Measurements from ENCODE around the gene RGS8.

Gene RGS8

DNA sequence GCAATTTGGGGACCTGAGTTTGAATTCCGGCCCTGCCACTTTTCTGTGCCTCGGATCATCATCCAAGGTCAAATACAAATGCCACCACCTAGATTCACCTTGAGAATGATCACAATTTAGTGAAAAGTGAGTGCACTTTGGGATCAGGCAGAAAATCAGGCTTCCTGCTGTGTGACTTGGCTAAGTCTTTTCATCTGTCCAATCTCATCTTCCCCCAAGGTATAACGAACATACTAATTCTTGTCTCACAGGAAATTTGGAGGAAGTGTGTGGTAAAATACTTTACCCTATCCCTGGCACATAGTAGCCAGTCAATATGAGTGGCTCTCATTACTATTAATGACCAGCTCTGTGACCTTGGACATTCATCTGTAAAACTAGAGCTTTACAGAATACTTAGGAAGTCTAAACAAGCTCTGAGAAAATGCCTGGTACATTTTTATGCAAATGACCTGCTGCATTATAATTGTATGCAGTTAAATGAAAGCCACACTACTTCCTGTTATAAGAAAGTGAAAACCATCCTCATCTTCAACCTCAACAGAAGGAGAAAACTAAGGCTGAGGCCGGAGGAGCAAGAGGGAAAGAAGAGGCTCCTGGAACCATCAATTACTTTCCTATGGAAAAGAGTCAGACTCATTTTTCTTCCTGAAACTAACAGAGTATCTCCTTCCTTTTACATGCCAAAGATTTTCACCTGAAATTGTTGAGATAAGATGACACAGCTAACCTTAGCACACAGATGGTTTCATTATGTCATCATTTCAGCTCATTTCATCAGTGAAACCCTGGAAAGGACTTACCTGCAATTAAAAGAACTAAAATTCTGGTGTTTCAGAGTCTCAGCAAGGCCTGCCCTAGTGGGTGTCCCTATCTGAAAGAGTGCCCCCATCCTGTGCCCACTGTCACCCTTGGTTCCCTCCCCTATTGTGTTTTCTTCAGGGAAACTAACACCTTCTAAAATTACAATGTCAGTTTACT, 32.6 kb upstream of the RGS8 start:
- Histone ChIP-seq H3K4me3 (ENCODE audit: low read length) (no peak overlapping the region), H3K27ac (ENCODE audit: low read length) (no peak overlapping the region), H3K9me3 (ENCODE audit: control insufficient read depth, low read depth, low read length) (no peaks in the 10 kb centered on the region), H3K4me1 (ENCODE audit: control insufficient read depth, low read depth, low read length) (peaks cover 7% of the 10 kb centered on the region), H3K36me3 (ENCODE audit: control insufficient read depth, low read depth, low read length) (no peaks in the 10 kb centered on the region), H3K9ac (ENCODE audit: low read length) (no peak overlapping the region), H3K27me3 (ENCODE audit: control insufficient read depth, insufficient read depth, low read length) (no peaks in the 10 kb centered on the region)

DNA sequence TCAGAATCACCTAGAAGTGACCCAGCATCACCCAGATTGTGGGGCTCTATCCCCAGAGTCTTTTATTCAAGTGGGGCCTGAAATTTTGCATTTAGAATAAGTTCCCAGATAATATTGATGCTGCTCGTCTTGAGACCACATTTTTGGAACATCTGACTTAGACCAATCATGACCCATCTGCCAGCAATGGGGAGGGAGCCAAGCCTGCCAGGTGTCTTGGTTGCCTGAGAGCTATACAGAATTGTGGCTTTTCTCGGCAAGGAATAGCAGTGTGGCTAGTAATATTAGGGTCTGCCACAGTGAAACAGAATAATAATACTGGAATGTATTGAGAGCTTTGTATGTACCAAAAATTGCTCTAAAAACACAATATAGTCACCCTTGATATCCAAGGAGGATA, 31.1 kb upstream of the RGS8 start:
- Histone ChIP-seq H3K27me3 (ENCODE audit: control insufficient read depth, insufficient read depth, low read length) (no peaks in the 10 kb centered on the region), H3K4me1 (ENCODE audit: control insufficient read depth, low read depth, low read length) (peaks cover 7% of the 10 kb centered on the region), H3K27ac (ENCODE audit: low read length) (no peak overlapping the region), H3K9me3 (ENCODE audit: control insufficient read depth, low read depth, low read length) (no peaks in the 10 kb centered on the region), H3K9ac (ENCODE audit: low read length) (no peak overlapping the region), H3K4me3 (ENCODE audit: low read length) (no peak overlapping the region), H3K36me3 (ENCODE audit: control insufficient read depth, low read depth, low read length) (no peaks in the 10 kb centered on the region)

DNA sequence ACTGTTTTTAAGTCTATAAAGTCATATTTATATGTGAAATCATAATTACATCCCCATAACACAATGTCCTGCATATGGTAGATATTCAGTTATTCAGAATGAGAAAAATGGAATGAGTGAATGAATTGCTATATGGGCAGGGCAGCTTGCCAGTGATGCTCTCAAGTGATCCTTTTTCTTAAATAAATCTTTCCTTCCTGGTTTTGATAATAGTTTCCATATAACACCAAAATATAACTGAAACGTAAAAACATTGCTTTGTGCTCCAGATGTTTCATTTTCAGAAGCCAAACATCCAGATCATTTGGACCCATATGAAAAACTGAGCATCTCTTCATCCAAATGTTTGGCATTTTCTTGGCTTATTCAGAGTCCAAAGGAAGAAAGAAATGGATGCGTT, 30.2 kb upstream of the RGS8 start:
- H3K36me3 ChIP-seq (ENCODE audit: control insufficient read depth, low read depth, low read length) = no peaks in the 10 kb centered on the region
- no peak overlapping the region for H3K9ac ChIP-seq (ENCODE audit: low read length)
- no peak overlapping the region for H3K4me3 ChIP-seq (ENCODE audit: low read length)
- no peak overlapping the region for H3K27ac ChIP-seq (ENCODE audit: low read length)
- no peaks in the 10 kb centered on the region for H3K9me3 ChIP-seq (ENCODE audit: control insufficient read depth, low read depth, low read length)
- H3K27me3 ChIP-seq (ENCODE audit: control insufficient read depth, insufficient read depth, low read length) = no peaks in the 10 kb centered on the region
- peaks cover 7% of the 10 kb centered on the region for H3K4me1 ChIP-seq (ENCODE audit: control insufficient read depth, low read depth, low read length)

DNA sequence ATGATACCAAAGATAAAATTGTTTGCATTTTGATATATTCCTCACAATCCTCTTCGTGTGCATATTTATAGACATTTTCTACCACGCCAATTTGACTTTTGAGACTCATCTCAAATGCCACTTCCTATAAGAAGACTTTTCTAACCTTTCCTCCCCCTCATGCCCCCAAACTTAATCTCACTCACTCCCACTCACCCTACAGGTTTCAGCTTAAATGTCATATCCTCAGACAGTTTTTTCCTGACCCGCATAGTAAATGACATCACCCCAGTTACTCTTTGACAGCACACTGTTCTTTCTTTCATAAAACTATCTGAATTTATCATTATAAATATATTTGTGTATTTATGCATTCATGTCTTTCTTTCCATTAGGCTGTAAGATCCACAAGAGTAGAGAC, 29.6 kb upstream of the RGS8 start:
- H3K9me3 ChIP-seq (ENCODE audit: control insufficient read depth, low read depth, low read length) = no peaks in the 10 kb centered on the region
- no peak overlapping the region for H3K4me3 ChIP-seq (ENCODE audit: low read length)
- no peak overlapping the region for H3K9ac ChIP-seq (ENCODE audit: low read length)
- H3K4me1 ChIP-seq (ENCODE audit: control insufficient read depth, low read depth, low read length) = peaks cover 7% of the 10 kb centered on the region
- H3K36me3 ChIP-seq (ENCODE audit: control insufficient read depth, low read depth, low read length) = no peaks in the 10 kb centered on the region
- H3K27ac ChIP-seq (ENCODE audit: low read length) = no peak overlapping the region
- H3K27me3 ChIP-seq (ENCODE audit: control insufficient read depth, insufficient read depth, low read length) = no peaks in the 10 kb centered on the region

DNA sequence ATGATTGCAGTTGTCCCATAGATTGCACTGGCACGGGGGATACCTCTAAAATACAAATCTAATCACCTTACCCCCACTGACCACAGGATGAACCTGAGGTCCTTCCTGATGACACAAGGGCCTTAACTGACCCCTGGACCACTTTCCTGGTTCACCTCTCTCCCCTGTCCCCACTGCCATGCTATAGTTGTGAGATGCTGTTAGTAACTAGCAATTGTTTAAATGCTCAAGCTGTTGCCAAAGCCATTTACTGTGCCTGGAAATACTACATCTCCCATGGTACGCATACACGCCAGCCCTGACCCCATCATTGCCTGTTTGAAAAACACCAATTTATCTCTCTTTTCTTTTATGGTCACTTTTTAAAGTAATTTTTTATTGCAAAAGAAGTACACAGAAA, 29.1 kb upstream of the RGS8 start:
- H3K27me3 ChIP-seq (ENCODE audit: control insufficient read depth, insufficient read depth, low read length) = no peaks in the 10 kb centered on the region
- H3K36me3 ChIP-seq (ENCODE audit: control insufficient read depth, low read depth, low read length) = no peaks in the 10 kb centered on the region
- H3K27ac ChIP-seq (ENCODE audit: low read length) = no peak overlapping the region
- no peaks in the 10 kb centered on the region for H3K9me3 ChIP-seq (ENCODE audit: control insufficient read depth, low read depth, low read length)
- H3K4me3 ChIP-seq (ENCODE audit: low read length) = no peak overlapping the region
- no peak overlapping the region for H3K9ac ChIP-seq (ENCODE audit: low read length)
- peaks cover 7% of the 10 kb centered on the region for H3K4me1 ChIP-seq (ENCODE audit: control insufficient read depth, low read depth, low read length)

DNA sequence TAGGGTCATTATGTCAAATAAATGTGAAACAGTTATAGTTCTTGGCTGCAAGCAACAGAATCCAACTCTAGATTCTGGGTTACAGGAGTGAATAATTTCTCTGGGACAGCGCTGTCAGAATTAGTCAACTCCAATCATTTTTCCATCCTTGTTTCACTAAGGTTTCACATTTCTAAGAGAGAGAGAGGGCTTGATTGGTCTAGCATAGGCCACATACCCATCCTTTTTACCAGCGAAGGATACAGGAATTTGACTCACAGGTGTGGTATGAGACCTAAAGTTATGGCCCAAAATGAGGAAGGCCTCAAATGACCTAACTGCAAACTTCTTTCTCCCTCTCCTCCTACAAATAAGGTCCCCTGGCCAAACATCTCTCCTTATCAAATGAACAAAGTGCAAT, 25.5 kb upstream of the RGS8 start:
- H3K27ac ChIP-seq (ENCODE audit: low read length) = no peak overlapping the region
- no peak overlapping the region for H3K4me3 ChIP-seq (ENCODE audit: low read length)
- H3K4me1 ChIP-seq (ENCODE audit: control insufficient read depth, low read depth, low read length) = no peaks in the 10 kb centered on the region
- no peaks in the 10 kb centered on the region for H3K27me3 ChIP-seq (ENCODE audit: control insufficient read depth, insufficient read depth, low read length)
- no peak overlapping the region for H3K9ac ChIP-seq (ENCODE audit: low read length)
- no peaks in the 10 kb centered on the region for H3K9me3 ChIP-seq (ENCODE audit: control insufficient read depth, low read depth, low read length)
- H3K36me3 ChIP-seq (ENCODE audit: control insufficient read depth, low read depth, low read length) = no peaks in the 10 kb centered on the region

DNA sequence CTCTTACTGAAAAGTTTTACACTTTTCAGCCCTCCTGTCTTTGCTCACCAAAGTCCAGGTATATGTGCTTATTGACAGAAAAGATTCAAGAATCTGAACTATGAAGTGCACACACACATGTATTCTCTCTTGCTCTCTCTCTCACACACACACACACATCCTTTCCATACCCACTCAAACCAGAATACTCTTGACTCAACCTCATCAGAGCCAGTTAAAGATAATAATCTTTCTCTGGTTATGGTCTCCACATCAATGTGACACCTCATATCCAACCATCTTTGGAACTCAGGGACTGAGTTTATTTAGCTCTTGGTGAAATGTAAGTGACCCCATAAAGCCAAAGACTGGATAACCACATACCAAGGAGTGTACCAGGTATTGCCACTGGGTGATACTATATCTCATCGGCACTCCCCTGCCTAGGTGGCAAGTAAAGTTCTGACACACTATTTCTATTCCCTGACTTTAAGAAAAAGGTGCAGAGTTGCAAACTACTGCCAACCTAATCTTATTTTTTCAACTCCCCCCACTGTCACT, 24.9 kb upstream of the RGS8 start:
- Histone ChIP-seq H3K4me3 (ENCODE audit: low read length) (no peak overlapping the region), H3K36me3 (ENCODE audit: control insufficient read depth, low read depth, low read length) (no peaks in the 10 kb centered on the region), H3K9ac (ENCODE audit: low read length) (no peak overlapping the region), H3K27ac (ENCODE audit: low read length) (no peak overlapping the region), H3K4me1 (ENCODE audit: control insufficient read depth, low read depth, low read length) (no peaks in the 10 kb centered on the region), H3K9me3 (ENCODE audit: control insufficient read depth, low read depth, low read length) (no peaks in the 10 kb centered on the region), H3K27me3 (ENCODE audit: control insufficient read depth, insufficient read depth, low read length) (no peaks in the 10 kb centered on the region)

DNA sequence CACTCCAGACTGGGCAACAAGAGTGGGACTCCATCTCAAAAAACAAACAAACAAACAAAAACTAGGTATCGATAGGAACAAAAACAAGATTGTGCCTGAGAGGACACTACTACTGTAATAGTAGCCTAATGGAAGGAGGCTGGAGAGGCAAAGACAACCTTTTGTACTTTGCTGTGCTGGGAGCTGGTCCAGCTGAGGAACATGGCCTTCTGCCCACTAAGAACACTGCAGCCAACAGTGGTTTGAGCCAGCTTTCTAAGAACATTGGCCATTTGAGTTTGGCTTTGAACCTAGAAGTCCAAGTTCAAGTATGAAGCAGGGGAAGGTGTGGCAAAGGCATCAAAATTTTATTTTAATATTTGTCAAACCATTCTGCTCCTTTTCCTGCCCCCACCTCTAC, 22.7 kb upstream of the RGS8 start:
- H3K27me3 ChIP-seq (ENCODE audit: control insufficient read depth, insufficient read depth, low read length) = no peaks in the 10 kb centered on the region
- H3K27ac ChIP-seq (ENCODE audit: low read length) = no peak overlapping the region
- H3K4me3 ChIP-seq (ENCODE audit: low read length) = no peak overlapping the region
- no peaks in the 10 kb centered on the region for H3K36me3 ChIP-seq (ENCODE audit: control insufficient read depth, low read depth, low read length)
- no peaks in the 10 kb centered on the region for H3K9me3 ChIP-seq (ENCODE audit: control insufficient read depth, low read depth, low read length)
- no peak overlapping the region for H3K9ac ChIP-seq (ENCODE audit: low read length)
- H3K4me1 ChIP-seq (ENCODE audit: control insufficient read depth, low read depth, low read length) = peaks cover 6% of the 10 kb centered on the region

DNA sequence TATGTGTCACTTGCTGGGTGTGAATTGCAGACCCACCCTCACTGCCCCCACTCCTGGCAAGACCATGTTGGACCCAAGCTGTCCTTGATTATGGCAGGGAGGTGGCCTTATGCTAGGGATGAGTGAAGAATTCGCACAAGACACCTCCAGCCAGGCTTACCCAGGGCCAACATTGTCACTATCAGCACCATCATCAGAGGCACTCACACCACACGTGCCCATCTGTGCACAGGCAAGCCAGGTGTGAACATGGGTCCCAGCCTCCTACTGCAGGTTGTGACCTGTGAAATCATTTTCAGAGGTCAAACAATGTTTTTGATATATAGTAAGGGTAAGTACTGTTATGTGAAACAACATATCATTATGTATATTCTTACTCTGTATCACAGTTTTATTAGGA, 20.3 kb upstream of the RGS8 start:
- H3K9ac ChIP-seq (ENCODE audit: low read length) = no peak overlapping the region
- no peaks in the 10 kb centered on the region for H3K27me3 ChIP-seq (ENCODE audit: control insufficient read depth, insufficient read depth, low read length)
- H3K36me3 ChIP-seq (ENCODE audit: control insufficient read depth, low read depth, low read length) = no peaks in the 10 kb centered on the region
- H3K4me1 ChIP-seq (ENCODE audit: control insufficient read depth, low read depth, low read length) = peaks cover 19% of the 10 kb centered on the region
- H3K27ac ChIP-seq (ENCODE audit: low read length) = no peak overlapping the region
- H3K9me3 ChIP-seq (ENCODE audit: control insufficient read depth, low read depth, low read length) = no peaks in the 10 kb centered on the region
- H3K4me3 ChIP-seq (ENCODE audit: low read length) = no peak overlapping the region

DNA sequence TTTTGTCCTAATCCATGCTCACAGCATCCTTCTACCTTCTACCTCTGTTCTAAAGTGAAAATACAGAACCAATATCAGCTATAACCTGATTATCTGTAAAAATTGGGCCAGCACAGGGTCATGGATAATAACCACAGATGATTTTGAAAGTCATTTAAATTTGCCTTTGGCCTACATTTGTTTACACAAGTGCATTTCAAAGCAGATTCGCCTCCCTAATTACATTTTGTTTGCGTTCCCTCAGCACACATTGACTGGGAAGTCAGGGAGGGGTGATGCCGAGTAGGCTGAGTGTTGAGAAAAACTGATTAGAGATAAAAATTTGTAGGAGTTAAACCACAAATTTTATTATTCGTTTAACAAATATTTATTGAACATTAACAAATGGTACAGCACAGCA, 19.2 kb upstream of the RGS8 start:
- no peaks in the 10 kb centered on the region for H3K36me3 ChIP-seq (ENCODE audit: control insufficient read depth, low read depth, low read length)
- no peak overlapping the region for H3K27ac ChIP-seq (ENCODE audit: low read length)
- no peaks in the 10 kb centered on the region for H3K9me3 ChIP-seq (ENCODE audit: control insufficient read depth, low read depth, low read length)
- no peak overlapping the region for H3K4me3 ChIP-seq (ENCODE audit: low read length)
- H3K9ac ChIP-seq (ENCODE audit: low read length) = no peak overlapping the region
- peaks cover 31% of the 10 kb centered on the region for H3K4me1 ChIP-seq (ENCODE audit: control insufficient read depth, low read depth, low read length)
- H3K27me3 ChIP-seq (ENCODE audit: control insufficient read depth, insufficient read depth, low read length) = no peaks in the 10 kb centered on the region

DNA sequence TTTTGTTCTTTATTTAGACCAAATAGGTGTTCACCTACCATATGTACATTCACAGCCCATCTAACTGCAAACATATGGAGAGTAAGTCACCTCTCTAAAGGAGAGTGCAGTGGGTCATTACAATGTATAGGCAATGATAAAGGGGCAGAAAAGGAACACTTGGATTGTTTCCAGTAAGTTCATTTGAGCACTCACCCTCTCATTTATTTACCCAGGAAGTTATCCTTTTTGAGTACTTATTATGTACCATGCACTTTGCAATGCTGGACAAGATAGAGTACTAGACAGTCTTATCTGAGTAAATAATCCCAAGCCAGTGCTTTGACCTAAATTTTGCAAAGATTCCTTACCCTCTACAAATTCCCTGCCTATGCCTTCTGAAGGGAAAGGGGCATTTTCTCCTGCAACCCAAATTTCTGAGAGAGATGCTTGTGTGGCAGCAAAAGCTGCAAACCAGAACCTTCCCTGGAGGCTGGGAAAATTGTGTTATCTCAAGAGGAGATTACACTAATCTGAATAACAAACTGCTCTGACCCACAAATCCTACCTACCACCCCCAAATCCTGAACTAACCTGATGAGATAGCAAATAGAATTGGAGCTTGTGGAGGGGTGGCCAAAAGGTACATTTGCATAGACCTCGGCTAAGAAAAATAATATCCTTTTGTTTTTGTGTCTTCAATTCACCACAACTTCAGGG, 18.6 kb upstream of the RGS8 start:
- Histone ChIP-seq H3K9ac (ENCODE audit: low read length) (no peak overlapping the region), H3K27ac (ENCODE audit: low read length) (no peak overlapping the region), H3K27me3 (ENCODE audit: control insufficient read depth, insufficient read depth, low read length) (no peaks in the 10 kb centered on the region), H3K9me3 (ENCODE audit: control insufficient read depth, low read depth, low read length) (no peaks in the 10 kb centered on the region), H3K4me1 (ENCODE audit: control insufficient read depth, low read depth, low read length) (peaks cover 35% of the 10 kb centered on the region), H3K36me3 (ENCODE audit: control insufficient read depth, low read depth, low read length) (no peaks in the 10 kb centered on the region), H3K4me3 (ENCODE audit: low read length) (no peak overlapping the region)
